Stimulated activated memory B cell treated with anti-CD40 and anti-IgM and Interleukin-4, amounts not matched to agents 10 μg/mL and 1 μg/mL and 100 μg/mL, for 72 hours (primary cell): ENCODE measurements around the gene RANBP17.
"Not testable (repeated sequence)": the region's sequence is repeated elsewhere in the genome, so short reads cannot be mapped to it uniquely, and the experiment has no call there.

Source experiments
- ATAC-seq: fragments of 150-1000 bp; cut with Tn5 transposase; 2 replicates; pipeline ENCODE4 v1.10.0; 2021
- H3K27ac Mint-ChIP-seq: one replicate; pipeline ENCODE4 v1.8.0; 2022; ENCODE audit warnings: mild to moderate bottlenecking, mixed read lengths
- H3K27me3 Mint-ChIP-seq: one replicate; pipeline ENCODE4 v1.8.0; 2022; ENCODE audit warnings: mixed read lengths
- H3K36me3 Mint-ChIP-seq: one replicate; pipeline ENCODE4 v1.8.0; 2022; ENCODE audit warnings: mixed read lengths
- H3K4me1 Mint-ChIP-seq: one replicate; pipeline ENCODE4 v1.8.0; 2022; ENCODE audit warnings: mixed read lengths
- H3K4me3 Mint-ChIP-seq: one replicate; pipeline ENCODE4 v1.8.0; 2022; ENCODE audit warnings: mild to moderate bottlenecking, moderate library complexity, mixed read lengths
- H3K9me3 Mint-ChIP-seq: one replicate; pipeline ENCODE4 v1.8.0; 2022; ENCODE audit warnings: mixed read lengths

The RANBP17 gene

GRCh38 chr5:170892196-170892595 lies 30.4 kb downstream of the RANBP17 start:
- no peaks in the 10 kb centered on the region for H3K36me3 Mint-ChIP-seq
- H3K4me3 Mint-ChIP-seq = no peak overlapping the region
- no peak overlapping the region for H3K27ac Mint-ChIP-seq
- peaks cover 9% of the 10 kb centered on the region for H3K27me3 Mint-ChIP-seq
- no peak for ATAC-seq
- no peaks in the 10 kb centered on the region for H3K4me1 Mint-ChIP-seq
- no peaks in the 10 kb centered on the region for H3K9me3 Mint-ChIP-seq

DNA sequence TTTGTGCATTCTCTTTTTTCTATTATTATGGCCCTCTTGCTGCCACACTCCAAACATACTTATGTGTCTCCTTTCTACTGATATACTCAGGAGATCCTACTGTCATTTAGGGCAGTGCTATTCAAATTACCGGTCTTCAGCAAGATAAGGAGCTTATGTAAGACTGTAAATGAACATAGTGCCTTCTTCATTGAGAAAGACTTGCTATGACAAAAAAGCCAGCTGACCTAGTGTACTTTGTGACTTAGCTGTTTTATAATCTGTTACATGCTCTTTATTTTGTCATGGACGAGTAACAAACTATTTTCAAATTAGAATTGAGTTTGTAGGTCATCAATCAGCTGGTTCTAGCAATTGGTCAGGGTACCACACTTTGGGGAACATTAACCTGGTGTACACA lies 32.8 kb downstream of the RANBP17 start:
- Mint-ChIP-seq H3K27me3 (no peaks in the 10 kb centered on the region), H3K9me3 (peaks cover 4% of the 10 kb centered on the region), H3K27ac (no peak overlapping the region), H3K4me3 (no peak overlapping the region), H3K4me1 (no peaks in the 10 kb centered on the region), H3K36me3 (no peaks in the 10 kb centered on the region)
- no peak for ATAC-seq

GRCh38 chr5:170896779-170897178 lies 35.0 kb downstream of the RANBP17 start:
- Mint-ChIP-seq H3K4me3 (no peak overlapping the region), H3K9me3 (peaks cover 17% of the 10 kb centered on the region), H3K27me3 (no peaks in the 10 kb centered on the region), H3K27ac (no peak overlapping the region), H3K4me1 (no peaks in the 10 kb centered on the region), H3K36me3 (no peaks in the 10 kb centered on the region)
- ATAC-seq = no peak

DNA sequence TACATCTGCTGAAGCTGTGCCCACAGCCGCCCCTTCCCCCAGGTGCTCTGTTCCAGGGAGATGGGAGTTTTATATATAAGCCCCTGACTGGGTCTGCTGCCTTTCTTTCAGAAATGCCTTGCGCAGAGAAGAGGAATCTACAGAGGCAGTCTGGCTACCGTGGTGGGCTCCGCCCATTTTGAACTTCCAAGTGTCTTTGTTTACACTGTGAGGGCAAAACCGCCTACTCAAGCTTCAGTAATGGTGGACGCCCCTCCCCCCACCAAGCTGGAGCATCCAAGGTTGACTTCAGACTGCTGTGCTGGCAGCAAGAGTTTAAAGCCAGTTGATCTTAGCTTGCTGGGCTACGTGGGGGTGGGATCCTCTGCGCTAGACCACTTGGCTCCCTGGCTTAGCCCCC lies 41.3 kb downstream of the RANBP17 start:
- Mint-ChIP-seq H3K27me3 (no peaks in the 10 kb centered on the region), H3K4me3 (no peak overlapping the region), H3K4me1 (no peaks in the 10 kb centered on the region), H3K27ac (no peak overlapping the region), H3K9me3 (peaks cover 17% of the 10 kb centered on the region), H3K36me3 (no peaks in the 10 kb centered on the region)
- ATAC-seq = no peak

GRCh38 chr5:170907758-170908157 lies 45.9 kb downstream of the RANBP17 start:
- no peak overlapping the region for H3K27ac Mint-ChIP-seq
- no peak overlapping the region for H3K4me3 Mint-ChIP-seq
- H3K36me3 Mint-ChIP-seq = no peaks in the 10 kb centered on the region
- no peaks in the 10 kb centered on the region for H3K27me3 Mint-ChIP-seq
- ATAC-seq = no peak
- H3K4me1 Mint-ChIP-seq = no peaks in the 10 kb centered on the region
- H3K9me3 Mint-ChIP-seq = no peaks in the 10 kb centered on the region

DNA sequence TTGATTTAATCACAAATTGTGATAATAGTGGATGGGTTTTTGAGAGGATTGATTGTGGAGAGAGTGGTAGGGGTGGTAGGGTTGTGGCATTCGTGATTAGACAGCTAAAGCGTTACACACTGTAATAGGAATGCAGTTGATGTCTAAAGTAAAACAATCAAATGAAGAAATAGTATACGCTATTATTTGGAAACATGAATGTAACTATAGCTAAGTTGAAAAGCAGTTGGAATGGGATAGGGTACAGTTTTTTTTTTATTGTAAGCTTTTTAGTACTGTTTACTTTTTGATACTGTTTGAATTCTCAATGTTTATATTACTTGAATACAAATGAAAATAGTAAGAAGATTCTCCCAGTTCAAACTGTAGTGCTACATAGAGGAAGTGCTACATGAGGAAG lies 51.8 kb downstream of the RANBP17 start:
- no peaks in the 10 kb centered on the region for H3K9me3 Mint-ChIP-seq
- H3K4me3 Mint-ChIP-seq = no peak overlapping the region
- ATAC-seq = no peak
- no peaks in the 10 kb centered on the region for H3K36me3 Mint-ChIP-seq
- H3K4me1 Mint-ChIP-seq = no peaks in the 10 kb centered on the region
- no peaks in the 10 kb centered on the region for H3K27me3 Mint-ChIP-seq
- H3K27ac Mint-ChIP-seq = no peak overlapping the region

DNA sequence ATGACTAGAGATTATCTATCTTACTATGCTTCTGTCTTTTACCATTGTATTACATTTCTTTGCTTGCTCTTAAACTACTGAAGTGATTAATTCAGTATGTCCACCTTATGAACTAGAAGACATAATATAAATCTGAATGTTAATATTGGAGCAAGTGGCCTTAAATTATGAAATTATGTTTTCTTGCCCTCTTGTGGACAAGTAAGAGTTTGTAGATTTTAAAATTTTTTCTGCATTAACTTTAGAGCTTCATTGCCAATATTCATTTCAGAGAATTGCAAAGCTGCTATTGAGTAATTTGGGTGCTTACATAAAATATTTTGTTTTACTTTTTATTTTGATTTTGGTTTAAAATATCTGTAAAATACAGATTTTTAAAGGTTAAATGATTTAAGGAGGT lies 55.3 kb downstream of the RANBP17 start:
- ATAC-seq = no peak
- no peaks in the 10 kb centered on the region for H3K27me3 Mint-ChIP-seq
- no peak overlapping the region for H3K4me3 Mint-ChIP-seq
- H3K9me3 Mint-ChIP-seq = no peaks in the 10 kb centered on the region
- H3K4me1 Mint-ChIP-seq = no peaks in the 10 kb centered on the region
- H3K36me3 Mint-ChIP-seq = no peaks in the 10 kb centered on the region
- H3K27ac Mint-ChIP-seq = no peak overlapping the region

DNA sequence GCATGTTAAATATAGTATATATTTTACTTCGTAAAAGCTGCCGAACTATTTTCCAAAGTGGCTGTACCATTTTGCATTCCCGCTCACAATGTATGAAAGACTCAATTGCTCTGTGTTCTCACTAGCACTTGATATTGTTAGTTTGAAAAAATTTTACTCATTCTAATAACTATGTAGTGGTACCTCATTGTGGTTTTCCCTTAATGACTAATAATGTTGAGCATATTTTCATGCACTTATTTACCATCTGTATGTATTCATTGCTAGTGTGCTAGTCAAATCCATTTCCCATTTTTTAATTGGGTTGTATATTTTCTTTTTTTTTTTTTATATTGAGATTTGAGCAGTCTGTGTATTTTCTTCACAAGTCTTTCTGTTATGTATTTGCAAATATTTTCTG lies 58.4 kb downstream of the RANBP17 start:
- ATAC-seq = no peak
- Mint-ChIP-seq H3K4me1 (no peaks in the 10 kb centered on the region), H3K36me3 (no peaks in the 10 kb centered on the region)

GRCh38 chr5:170922331-170922730 lies 60.5 kb downstream of the RANBP17 start:
- H3K4me1 Mint-ChIP-seq, ATAC-seq, H3K36me3 Mint-ChIP-seq, H3K27me3 Mint-ChIP-seq, H3K9me3 Mint-ChIP-seq, H3K4me3 Mint-ChIP-seq, H3K27ac Mint-ChIP-seq: not testable (repeated sequence)

More for the DNA sequence above, 58.4 kb downstream of the RANBP17 start:
- no peaks in the 10 kb centered on the region for H3K9me3 Mint-ChIP-seq
- H3K27me3 Mint-ChIP-seq = no peaks in the 10 kb centered on the region
- no peak overlapping the region for H3K27ac Mint-ChIP-seq
- H3K4me3 Mint-ChIP-seq = no peak overlapping the region

DNA sequence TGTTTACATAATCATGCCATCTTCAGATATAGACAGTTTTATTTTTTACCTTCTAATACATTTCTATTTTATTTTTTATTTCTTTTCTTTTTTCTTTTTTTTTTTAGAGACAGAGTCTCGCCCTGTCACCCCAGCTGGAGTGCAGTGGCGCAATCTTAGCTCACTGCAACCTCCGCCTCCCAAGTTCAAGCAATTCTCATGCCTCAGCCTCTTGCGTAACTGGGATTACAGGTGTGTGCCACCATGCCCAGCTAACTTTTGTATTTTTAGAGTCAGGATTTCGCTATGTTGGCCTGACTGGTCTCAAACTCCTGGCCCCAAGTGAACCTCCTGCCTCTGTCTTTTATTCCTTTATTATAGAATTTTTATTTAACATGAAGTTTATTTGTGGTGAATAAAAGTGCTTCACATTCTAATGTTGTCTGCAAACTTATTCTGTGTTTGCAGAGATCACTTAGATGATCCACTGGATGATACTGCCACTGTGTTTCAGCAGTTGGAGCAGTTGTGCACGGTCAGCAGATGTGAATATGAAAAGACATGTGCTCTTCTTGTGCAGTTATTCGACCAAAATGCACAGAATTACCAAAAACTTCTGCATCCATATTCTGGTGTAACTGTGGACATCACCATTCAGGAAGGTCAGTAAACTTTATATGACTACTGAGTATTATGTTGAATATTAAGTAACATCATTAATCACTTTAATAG lies 62.2 kb downstream of the RANBP17 start:
- ATAC-seq = no peak
- Mint-ChIP-seq H3K27me3 (no peaks in the 10 kb centered on the region), H3K36me3 (no peaks in the 10 kb centered on the region), H3K4me1 (no peaks in the 10 kb centered on the region), H3K4me3 (no peak overlapping the region), H3K27ac (no peak overlapping the region), H3K9me3 (no peaks in the 10 kb centered on the region)

DNA sequence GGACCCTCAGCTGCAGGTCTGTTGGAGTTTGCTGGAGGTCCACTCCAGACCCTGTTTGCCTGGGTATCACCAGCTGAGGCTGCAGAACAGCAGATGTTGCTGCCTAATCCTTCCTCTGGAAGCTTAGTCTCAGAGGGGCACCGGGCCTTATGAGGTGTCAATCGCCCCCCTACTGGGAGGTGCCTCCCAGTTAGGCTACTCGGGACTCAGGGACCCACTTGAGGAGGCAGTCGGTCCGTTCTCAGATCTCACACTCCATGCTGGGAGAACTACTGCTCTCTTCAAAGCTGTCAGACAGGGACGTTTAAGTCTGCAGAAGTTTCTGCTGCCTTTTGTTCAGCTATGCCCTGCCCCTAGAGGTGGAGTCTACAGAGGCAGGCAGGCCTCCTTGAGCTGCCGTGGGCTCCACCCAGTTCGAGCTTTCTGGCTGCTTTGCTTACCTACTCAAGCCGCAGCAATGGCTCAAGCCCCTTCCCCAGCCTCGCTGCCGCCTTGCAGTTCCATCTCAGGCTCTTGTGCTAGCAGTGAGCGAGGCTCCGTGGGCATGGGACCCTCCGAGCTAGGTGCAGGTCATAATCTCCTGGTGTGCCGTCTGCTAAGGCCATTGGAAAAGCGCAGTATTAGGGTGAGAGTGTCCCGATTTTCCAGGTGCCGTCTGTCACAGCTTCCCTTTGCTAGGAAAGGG lies 73.9 kb downstream of the RANBP17 start:
- H3K4me1 Mint-ChIP-seq, H3K27ac Mint-ChIP-seq, H3K4me3 Mint-ChIP-seq, H3K36me3 Mint-ChIP-seq, H3K9me3 Mint-ChIP-seq, ATAC-seq: not testable (repeated sequence)
- H3K27me3 Mint-ChIP-seq = peaks cover 38% of the 10 kb centered on the region

DNA sequence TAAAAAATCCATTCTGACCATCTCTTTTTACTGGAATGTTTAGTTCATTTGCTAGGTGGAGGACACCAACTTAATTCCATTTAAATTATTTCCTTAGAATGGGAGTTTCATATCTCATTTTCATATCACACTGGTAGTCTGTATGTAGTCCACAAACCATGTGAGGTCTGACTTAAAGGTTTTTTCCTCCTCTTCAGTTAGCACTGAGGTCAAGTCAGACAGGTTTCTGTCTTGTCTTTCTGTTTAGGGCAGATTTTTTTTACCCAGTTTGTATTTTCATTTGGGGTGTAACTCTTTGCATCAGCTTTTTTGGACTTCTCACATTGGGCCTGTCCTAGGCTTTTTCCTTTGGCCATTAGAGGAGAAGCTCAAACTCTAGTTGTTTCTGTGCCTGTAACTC lies 75.3 kb downstream of the RANBP17 start:
- no peak for ATAC-seq
- Mint-ChIP-seq H3K36me3 (no peaks in the 10 kb centered on the region), H3K27ac (no peak overlapping the region), H3K4me3 (no peak overlapping the region), H3K27me3 (peaks cover 38% of the 10 kb centered on the region), H3K9me3 (peaks cover 6% of the 10 kb centered on the region), H3K4me1 (no peaks in the 10 kb centered on the region)

GRCh38 chr5:170937914-170938313 lies 76.1 kb downstream of the RANBP17 start:
- Mint-ChIP-seq H3K27ac (no peak overlapping the region), H3K4me3 (no peak overlapping the region), H3K27me3 (peaks cover 38% of the 10 kb centered on the region), H3K36me3 (no peaks in the 10 kb centered on the region), H3K9me3 (peaks cover 6% of the 10 kb centered on the region), H3K4me1 (no peaks in the 10 kb centered on the region)
- no peak for ATAC-seq

GRCh38 chr5:170939178-170939577 lies 77.4 kb downstream of the RANBP17 start:
- no peak overlapping the region for H3K27ac Mint-ChIP-seq
- peaks cover 3% of the 10 kb centered on the region for H3K9me3 Mint-ChIP-seq
- H3K27me3 Mint-ChIP-seq = peaks cover 38% of the 10 kb centered on the region
- ATAC-seq = no peak
- H3K4me1 Mint-ChIP-seq = no peaks in the 10 kb centered on the region
- no peak overlapping the region for H3K4me3 Mint-ChIP-seq
- no peaks in the 10 kb centered on the region for H3K36me3 Mint-ChIP-seq

DNA sequence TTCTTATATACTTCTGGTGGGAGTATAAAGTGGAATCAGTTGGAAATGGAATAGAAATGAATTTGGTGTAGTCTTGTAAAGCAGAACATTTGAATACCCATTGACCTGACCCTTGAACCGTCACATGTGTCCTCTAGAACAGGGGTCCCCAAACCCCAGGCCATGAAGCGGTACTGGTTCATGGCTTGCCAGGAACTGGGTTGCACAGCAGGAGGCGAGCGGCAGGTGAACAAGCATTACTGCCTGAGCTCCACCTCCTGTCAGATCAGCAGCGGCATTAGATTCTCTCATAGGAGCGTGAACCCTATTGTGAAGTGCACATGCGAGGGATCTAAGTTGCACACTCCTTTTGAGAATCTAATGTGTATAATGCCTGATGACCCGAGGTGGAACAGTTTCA lies 80.0 kb downstream of the RANBP17 start:
- Mint-ChIP-seq H3K27me3 (peaks cover 27% of the 10 kb centered on the region), H3K27ac (no peak overlapping the region), H3K4me3 (no peak overlapping the region), H3K4me1 (no peaks in the 10 kb centered on the region), H3K36me3 (no peaks in the 10 kb centered on the region), H3K9me3 (no peaks in the 10 kb centered on the region)
- ATAC-seq = no peak

DNA sequence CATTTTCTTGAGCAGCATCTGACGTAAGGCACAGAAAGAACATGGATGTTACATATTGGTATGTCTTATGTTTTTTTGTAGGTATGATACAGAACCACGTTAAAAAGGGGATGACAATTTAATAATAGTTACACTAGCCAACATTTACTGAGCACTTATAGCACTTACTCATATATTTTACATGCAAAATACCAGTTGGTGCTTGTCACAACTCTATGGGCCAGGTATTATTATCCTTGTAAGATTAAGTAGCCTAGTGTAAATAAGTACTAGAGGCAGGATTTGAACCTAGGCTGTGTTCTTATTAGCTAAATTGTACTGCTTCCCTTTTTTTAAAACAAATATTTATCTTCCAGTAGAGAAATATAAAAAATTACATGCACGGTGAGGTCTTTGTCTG lies 83.5 kb downstream of the RANBP17 start:
- Mint-ChIP-seq H3K9me3 (no peaks in the 10 kb centered on the region), H3K4me3 (no peak overlapping the region), H3K4me1 (no peaks in the 10 kb centered on the region), H3K27ac (no peak overlapping the region), H3K27me3 (no peaks in the 10 kb centered on the region), H3K36me3 (no peaks in the 10 kb centered on the region)
- no peak for ATAC-seq
